Thoracic aorta (tissue), 2 donors: ENCODE data around the gene TNKS1BP1. TPM values are rescaled to one million over a fixed set of nuclear protein-coding genes. Genes with fewer than 3 reads are reported as not detected.
"Not testable (repeated sequence)": the region's sequence is repeated elsewhere in the genome, so short reads cannot be mapped to it uniquely, and the experiment has no call there.

Experiments used
- ATAC-seq: fragments of 150-250 bp; one replicate; pipeline ENCODE4 v1.8.0; 2017; ENCODE audit warnings: low read depth; ENCODE audit not compliant: insufficient number of reproducible peaks, low FRiP score
- DNase-seq: peaks from one replicate; pipeline ENCODE4 v3.0.0-alpha.2; 2020; ENCODE audit warnings: low spot score
- H3K27ac ChIP-seq, 2 donors: fragments of 200-600 bp; sonication (generic); 1 replicate in 1 of 2; 2 replicates in 1 of 2; pipeline ENCODE4 v1.5.1; 2016; ENCODE audit warnings: mild to moderate bottlenecking in 2 of 2, moderate library complexity in 2 of 2
- H3K27me3 ChIP-seq: fragments of 200-600 bp; sonication (generic); replicated peaks from 2 replicates; pipeline ENCODE4 v1.6.0; 2016; ENCODE audit warnings: mild to moderate bottlenecking; ENCODE audit not compliant: insufficient read depth
- H3K36me3 ChIP-seq: fragments of 200-600 bp; sonication (generic); one replicate; pipeline ENCODE4 v1.5.1; 2016
- H3K4me1 ChIP-seq, 2 donors: fragments of 200-600 bp; sonication (generic); 1 replicate in 1 of 2; 2 replicates in 1 of 2; pipeline versions ENCODE4 v1.5.1 to v1.6.0; 2016; ENCODE audit warnings: low read depth in 2 of 2, mild to moderate bottlenecking in 1 of 2; ENCODE audit not compliant: control insufficient read depth in 1 of 2
- H3K4me3 ChIP-seq: fragments of 200-600 bp; sonication (generic); 2 replicates; pipeline ENCODE4 v1.5.1; 2016; ENCODE audit warnings: mild to moderate bottlenecking
- H3K9me3 ChIP-seq: fragments of 200-600 bp; sonication (generic); 2 replicates; pipeline ENCODE4 v1.5.1; 2016
- CTCF ChIP-seq: fragments of 200-600 bp; sonication (generic); IDR thresholded peaks from one replicate; pipeline ENCODE4 v1.5.1; 2019; ENCODE audit warnings: antibody characterized with exemption
- total RNA-seq, 2 donors: library from RNA; depleted of rRNA; stranded (reverse); fragments of >200 nt; gene quantifications; one replicate each; pipeline versions ENCODE4 v1.1.0 to v1.2.3, GENCODE V29; 2016

The TNKS1BP1 gene
- total RNA-seq, 2 donors from 2014 or later, result 105 to 153 TPM

GRCh38 chr11:57302489-57302888, 22.3 kb downstream of the TNKS1BP1 start:
- peaks cover 10 to 25% of the 10 kb centered on the region in 2 donors for H3K4me1 ChIP-seq
- H3K27ac ChIP-seq, result no peak overlapping the region
- no peak for TF ChIP-seq CTCF
- no peaks in the 10 kb centered on the region for H3K27me3 ChIP-seq
- DNase-seq (no peak), ATAC-seq (no peak)
- H3K9me3 ChIP-seq, result peaks cover 10% of the 10 kb centered on the region
- H3K36me3 ChIP-seq, result peaks cover 56% of the 10 kb centered on the region
- no peak overlapping the region for H3K4me3 ChIP-seq

- no peak for DNase-seq
- H3K36me3 ChIP-seq, result peaks cover 54% of the 10 kb centered on the region
- H3K9me3 ChIP-seq, result peaks cover 10% of the 10 kb centered on the region
- peaks cover 6 to 25% of the 10 kb centered on the region in 2 donors for H3K4me1 ChIP-seq
- ATAC-seq, result no peak
- H3K27ac ChIP-seq, result no peak overlapping the region
- no peak overlapping the region for H3K4me3 ChIP-seq
- no peaks in the 10 kb centered on the region for H3K27me3 ChIP-seq
- no peak for TF ChIP-seq CTCF
These were observed 22.9 kb downstream of the TNKS1BP1 start for GRCh38 chr11:57301711-57302423.

GRCh38 chr11:57300785-57301184, 24.0 kb downstream of the TNKS1BP1 start:
- no peak for ATAC-seq
- Histone ChIP-seq H3K9me3 (peaks cover 10% of the 10 kb centered on the region), H3K36me3 (peaks cover 54% of the 10 kb centered on the region), H3K27ac (no peak overlapping the region), H3K27me3 (no peaks in the 10 kb centered on the region), H3K4me1 (peaks cover 1 to 17% of the 10 kb centered on the region in 2 donors), H3K4me3 (no peak overlapping the region)
- no peak for TF ChIP-seq CTCF
- no peak for DNase-seq

- TF ChIP-seq CTCF, result no peak
- Histone ChIP-seq H3K36me3 (peaks cover 54% of the 10 kb centered on the region), H3K4me1 (peaks cover 0 to 17% of the 10 kb centered on the region in 2 donors), H3K9me3 (peaks cover 10% of the 10 kb centered on the region), H3K27ac (no peak overlapping the region), H3K27me3 (no peaks in the 10 kb centered on the region), H3K4me3 (no peak overlapping the region)
- ATAC-seq (no peak), DNase-seq (no peak)
These were observed 25.5 kb downstream of the TNKS1BP1 start for GRCh38 chr11:57299150-57299737.

GRCh38 chr11:57297221-57297620, 27.5 kb downstream of the TNKS1BP1 start:
- peaks cover 10% of the 10 kb centered on the region for H3K9me3 ChIP-seq
- peaks cover 0 to 17% of the 10 kb centered on the region in 2 donors for H3K4me1 ChIP-seq
- no peak overlapping the region for H3K27ac ChIP-seq
- peaks cover 41% of the 10 kb centered on the region for H3K36me3 ChIP-seq
- no peaks in the 10 kb centered on the region for H3K27me3 ChIP-seq
- ATAC-seq (no peak), DNase-seq (no peak)
- TF ChIP-seq CTCF, result no peak
- H3K4me3 ChIP-seq, result no peak overlapping the region

- not testable (repeated sequence) for DNase-seq, H3K27me3 ChIP-seq, H3K4me3 ChIP-seq, ATAC-seq, H3K27ac ChIP-seq
- Histone ChIP-seq H3K9me3 (peaks cover 10% of the 10 kb centered on the region), H3K4me1 (peaks cover 0 to 17% of the 10 kb centered on the region in 2 donors), H3K36me3 (peaks cover 31% of the 10 kb centered on the region)
These were observed 28.5 kb downstream of the TNKS1BP1 start for GRCh38 chr11:57296205-57296604.
